HEK293 (cell line): ENCODE data around the gene MAP7.
A peak's percentile ranks its signal among the peaks of the same experiment; 100 is the strongest.

Experiments
- CTCF ChIA-PET: fragments of 350-600 bp; formaldehyde crosslinking; extraction: SDS; loops from one replicate; lab custom pipeline; 2021; ENCODE audit warnings: antibody characterized with exemption; lab: Yijun Ruan, JAX
- POLR2A ChIA-PET: fragments of 300-600 bp; formaldehyde crosslinking; extraction: SDS; loops from one replicate; lab custom pipeline; 2020; ENCODE audit warnings: antibody characterized with exemption, inconsistent platforms; lab: Yijun Ruan, JAX
- H3K27ac ChIP-seq: fragments of 200-500 bp; sonication (Bioruptor generic); 2 replicates; pipeline ENCODE4 v1.5.1; 2014; ENCODE audit warnings: low read depth, low read length, control low read depth, inconsistent platforms; ENCODE audit errors: extremely low read depth
- H3K36me3 ChIP-seq, 2 experiments: fragments of 200-500 bp in 1 of 2; sonication (Bioruptor generic) in 1 of 2; 1 replicate in 1 of 2; 2 replicates in 1 of 2; pipeline ENCODE4 v1.5.1; 2014 to 2017; ENCODE audit warnings: inconsistent platforms in 2 of 2, low read length in 2 of 2; ENCODE audit not compliant: control insufficient read depth in 2 of 2, insufficient read depth in 1 of 2
- H3K4me1 ChIP-seq: fragments of 200-500 bp; sonication (Bioruptor generic); 2 replicates; pipeline ENCODE4 v1.5.1; 2014; ENCODE audit warnings: mild to moderate bottlenecking, low read length, inconsistent platforms; ENCODE audit not compliant: control insufficient read depth, insufficient read depth
- H3K4me3 ChIP-seq: 2 replicates; pipeline ENCODE4 v1.5.1; 2011; ENCODE audit warnings: low read depth, mild to moderate bottlenecking, control low read depth, low read length, moderate library complexity
- H3K9me3 ChIP-seq: fragments of 200-500 bp; sonication (Bioruptor generic); 2 replicates; pipeline ENCODE4 v1.5.1; 2014; ENCODE audit warnings: low read depth, low read length, inconsistent platforms; ENCODE audit not compliant: control insufficient read depth, insufficient read depth
- FEZF1 ChIP-seq: fragments of 450-650 bp; formaldehyde crosslinking; IDR thresholded peaks from 2 replicates; pipeline ENCODE4 v1.5.1; 2016; ENCODE audit warnings: missing biosample characterization, missing genetic modification characterization
- HOXA7 ChIP-seq: sonication (generic); formaldehyde crosslinking; IDR thresholded peaks from 2 replicates; pipeline ENCODE4 v1.8.1; 2022; ENCODE audit warnings: missing genetic modification reagents, borderline replicate concordance
- OSR2 ChIP-seq: fragments of 450-650 bp; formaldehyde crosslinking; IDR thresholded peaks from 2 replicates; pipeline ENCODE4 v1.5.1; 2016; ENCODE audit warnings: missing biosample characterization, missing genetic modification characterization
- RBAK ChIP-seq: fragments of 450-650 bp; formaldehyde crosslinking; IDR thresholded peaks from 2 replicates; pipeline ENCODE4 v1.5.1; 2016; ENCODE audit warnings: missing biosample characterization, missing genetic modification characterization
- SETDB1 ChIP-seq: IDR thresholded peaks from one replicate; pipeline ENCODE4 v1.6.1; 2017; ENCODE audit warnings: mild to moderate bottlenecking, low read length, moderate library complexity, mixed read lengths; ENCODE audit not compliant: insufficient read length
- TCF7L2 ChIP-seq: IDR thresholded peaks from 2 replicates; pipeline ENCODE4 v1.6.1; 2011; ENCODE audit warnings: low read depth, mild to moderate bottlenecking, inconsistent platforms, low read length, moderate library complexity, borderline replicate concordance
- ZBTB48 ChIP-seq: fragments of 450-650 bp; formaldehyde crosslinking; IDR thresholded peaks from 2 replicates; pipeline ENCODE4 v1.5.1; 2016; ENCODE audit warnings: missing biosample characterization, missing genetic modification characterization
- ZNF140 ChIP-seq: fragments of 450-650 bp; formaldehyde crosslinking; IDR thresholded peaks from 2 replicates; pipeline ENCODE4 v1.5.1; 2016; ENCODE audit warnings: missing biosample characterization, missing genetic modification characterization
- ZNF146 ChIP-seq: fragments of 450-650 bp; formaldehyde crosslinking; IDR thresholded peaks from 2 replicates; pipeline ENCODE4 v1.5.1; 2016; ENCODE audit warnings: missing biosample characterization, missing genetic modification characterization
- ZNF169 ChIP-seq: fragments of 450-650 bp; formaldehyde crosslinking; IDR thresholded peaks from 2 replicates; pipeline ENCODE4 v1.5.1; 2016; ENCODE audit warnings: missing biosample characterization, missing genetic modification characterization
- ZNF248 ChIP-seq: fragments of 450-650 bp; formaldehyde crosslinking; IDR thresholded peaks from 2 replicates; pipeline ENCODE4 v1.5.1; 2017; ENCODE audit warnings: missing biosample characterization, missing genetic modification characterization
- ZNF280C ChIP-seq: fragments of 450-650 bp; formaldehyde crosslinking; IDR thresholded peaks from 2 replicates; pipeline ENCODE4 v1.5.1; 2016; ENCODE audit warnings: missing biosample characterization, missing genetic modification characterization
- ZNF280D ChIP-seq: fragments of 450-650 bp; formaldehyde crosslinking; IDR thresholded peaks from 2 replicates; pipeline ENCODE4 v1.5.1; 2016; ENCODE audit warnings: missing biosample characterization, missing genetic modification characterization
- ZNF335 ChIP-seq: fragments of 450-650 bp; formaldehyde crosslinking; conservative IDR thresholded peaks from 2 replicates; pipeline ENCODE4 v1.5.1; 2016; ENCODE audit warnings: missing biosample characterization, missing genetic modification characterization
- ZNF366 ChIP-seq: fragments of 450-650 bp; formaldehyde crosslinking; conservative IDR thresholded peaks from 2 replicates; pipeline ENCODE4 v1.5.1; 2016; ENCODE audit warnings: missing biosample characterization, missing genetic modification characterization
- ZNF37A ChIP-seq: fragments of 450-650 bp; IDR thresholded peaks from 2 replicates; pipeline ENCODE4 v1.5.1; 2018; ENCODE audit warnings: missing biosample characterization, missing genetic modification characterization
- ZNF398 ChIP-seq: fragments of 450-650 bp; formaldehyde crosslinking; IDR thresholded peaks from 2 replicates; pipeline ENCODE4 v1.5.1; 2017; ENCODE audit warnings: missing biosample characterization, missing genetic modification characterization
- ZNF416 ChIP-seq: fragments of 450-650 bp; formaldehyde crosslinking; IDR thresholded peaks from 2 replicates; pipeline ENCODE4 v1.5.1; 2016; ENCODE audit warnings: missing biosample characterization, missing genetic modification characterization
- ZNF510 ChIP-seq: fragments of 450-650 bp; formaldehyde crosslinking; IDR thresholded peaks from 2 replicates; pipeline ENCODE4 v1.5.1; 2018; ENCODE audit warnings: mild to moderate bottlenecking, missing genetic modification characterization, missing biosample characterization; ENCODE audit not compliant: insufficient replicate concordance
- ZNF513 ChIP-seq: fragments of 450-650 bp; IDR thresholded peaks from 2 replicates; pipeline ENCODE4 v1.5.1; 2018; ENCODE audit warnings: missing biosample characterization, missing genetic modification characterization
- ZNF514 ChIP-seq: fragments of 450-650 bp; formaldehyde crosslinking; IDR thresholded peaks from 2 replicates; pipeline ENCODE4 v1.5.1; 2016; ENCODE audit warnings: missing biosample characterization, missing genetic modification characterization
- ZNF521 ChIP-seq: fragments of 450-650 bp; formaldehyde crosslinking; IDR thresholded peaks from 2 replicates; pipeline ENCODE4 v1.5.1; 2017; ENCODE audit warnings: missing biosample characterization, mild to moderate bottlenecking, missing genetic modification characterization
- ZNF529 ChIP-seq: fragments of 450-650 bp; formaldehyde crosslinking; IDR thresholded peaks from 2 replicates; pipeline ENCODE4 v1.5.1; 2017; ENCODE audit warnings: missing genetic modification characterization, missing biosample characterization; ENCODE audit not compliant: insufficient replicate concordance
- ZNF544 ChIP-seq: fragments of 450-650 bp; formaldehyde crosslinking; IDR thresholded peaks from 2 replicates; pipeline ENCODE4 v1.5.0; 2017; ENCODE audit warnings: missing biosample characterization, missing genetic modification characterization
- ZNF623 ChIP-seq: fragments of 450-650 bp; formaldehyde crosslinking; IDR thresholded peaks from 2 replicates; pipeline ENCODE4 v1.5.1; 2016; ENCODE audit warnings: missing biosample characterization, missing genetic modification characterization
- ZNF777 ChIP-seq: fragments of 450-650 bp; formaldehyde crosslinking; IDR thresholded peaks from 2 replicates; pipeline ENCODE4 v1.5.1; 2017; ENCODE audit warnings: missing biosample characterization, missing genetic modification characterization, borderline replicate concordance
- ZNF792 ChIP-seq: fragments of 450-650 bp; formaldehyde crosslinking; IDR thresholded peaks from 2 replicates; pipeline ENCODE4 v1.5.1; 2016; ENCODE audit warnings: missing biosample characterization, missing genetic modification characterization
- ZSCAN16 ChIP-seq: fragments of 450-650 bp; formaldehyde crosslinking; IDR thresholded peaks from 2 replicates; pipeline ENCODE4 v1.5.1; 2016; ENCODE audit warnings: missing biosample characterization, missing genetic modification characterization
- ZSCAN23 ChIP-seq: fragments of 450-650 bp; formaldehyde crosslinking; IDR thresholded peaks from 2 replicates; pipeline ENCODE4 v1.5.1; 2016; ENCODE audit warnings: missing biosample characterization, missing genetic modification characterization

The MAP7 gene

GRCh38 chr6:136446145-136446544 is 104.1 kb downstream of the MAP7 start (continued):
- TF ChIP-seq ZNF529 (tag by site-specific recombination) (no peak), ZNF513 (tag by site-specific recombination) (no peak), ZBTB48 (no peak), ZNF37A (tag by site-specific recombination) (no peak), ZNF169 (no peak), ZSCAN16 (tag by site-specific recombination) (no peak), ZNF544 (tag by site-specific recombination) (no peak), RBAK (tag by site-specific recombination) (no peak)

- no peak overlapping the region for H3K4me3 ChIP-seq
- no peaks in the 10 kb centered on the region for H3K36me3 ChIP-seq
- POLR2A ChIA-PET = no interaction called here
- peaks cover 14% of the 10 kb centered on the region for H3K4me1 ChIP-seq
- H3K27ac ChIP-seq = no peak overlapping the region; the same call in 1 of the 2 replicates
- CTCF ChIA-PET = no interaction called here
- no peaks in the 10 kb centered on the region for H3K9me3 ChIP-seq
- TF ChIP-seq ZNF398 (tag by site-specific recombination) (no peak), FEZF1 (tag by site-specific recombination) (peak; percentile 58; the same call in 1 of the 2 replicates), ZNF514 (tag by site-specific recombination) (no peak), TCF7L2 (peak; percentile 85), ZNF280D (no peak), ZNF623 (tag by site-specific recombination) (no peak), ZSCAN23 (tag by site-specific recombination) (no peak), ZNF366 (tag by site-specific recombination) (no peak), ZNF792 (tag by site-specific recombination) (no peak), ZNF777 (no peak), ZNF248 (no peak), ZNF140 (tag by site-specific recombination) (no peak), ZNF146 (tag by site-specific recombination) (no peak), ZNF416 (tag by site-specific recombination) (no peak), HOXA7 (CRISPR knock-in tag) (no peak), ZNF521 (no peak), OSR2 (tag by site-specific recombination) (peak; percentile 58), ZNF335 (0 out of 2 replicates have a peak, but pooled peaks have one; percentile 14), ZNF510 (no peak), ZNF280C (no peak), SETDB1 (no peak)
Measured at GRCh38 chr6:136445063-136445462, 105.2 kb downstream of the MAP7 start.
